Effector CD4-positive, alpha-beta T cell (primary cell): ENCODE measurements around the gene DLX4.
A peak's percentile ranks its signal among the peaks of the same experiment; 100 is the strongest.

ENCODE experiments used
- DNase-seq: peaks from one replicate; pipeline ENCODE4 v3.0.0-alpha.2; 2020

The DLX4 gene

GRCh38 chr17:49989518-49989880, 20.5 kb downstream of the DLX4 start:
- no peak for DNase-seq

GRCh38 chr17:49990331-49990730, 21.3 kb downstream of the DLX4 start:
- DNase-seq = no peak

DNA sequence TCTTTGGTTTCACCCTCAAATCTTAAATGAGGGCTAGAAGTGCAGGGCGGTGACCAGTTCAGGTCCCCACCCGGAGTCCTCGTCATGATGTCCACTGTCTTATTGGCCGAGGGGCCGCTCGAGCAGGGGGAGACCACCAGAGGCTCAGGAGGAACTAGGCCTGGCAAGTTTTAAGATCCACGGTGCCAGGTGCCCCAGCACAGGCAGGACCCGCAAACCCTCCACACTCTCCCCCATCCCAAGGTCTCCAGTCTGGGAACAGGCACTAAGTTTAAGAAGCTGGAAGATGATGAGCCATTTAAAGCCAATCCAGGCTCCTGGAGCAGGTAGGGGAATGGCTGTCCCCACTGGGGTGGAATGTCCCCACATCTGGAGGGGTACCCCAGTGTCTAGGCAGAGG, 21.9 kb downstream of the DLX4 start:
- DNase-seq = no peak

- no peak for DNase-seq
Measured at GRCh38 chr17:49991409-49991808, 22.4 kb downstream of the DLX4 start.

- DNase-seq = no peak
Measured at GRCh38 chr17:49992191-49992932, 23.4 kb downstream of the DLX4 start.

DNA sequence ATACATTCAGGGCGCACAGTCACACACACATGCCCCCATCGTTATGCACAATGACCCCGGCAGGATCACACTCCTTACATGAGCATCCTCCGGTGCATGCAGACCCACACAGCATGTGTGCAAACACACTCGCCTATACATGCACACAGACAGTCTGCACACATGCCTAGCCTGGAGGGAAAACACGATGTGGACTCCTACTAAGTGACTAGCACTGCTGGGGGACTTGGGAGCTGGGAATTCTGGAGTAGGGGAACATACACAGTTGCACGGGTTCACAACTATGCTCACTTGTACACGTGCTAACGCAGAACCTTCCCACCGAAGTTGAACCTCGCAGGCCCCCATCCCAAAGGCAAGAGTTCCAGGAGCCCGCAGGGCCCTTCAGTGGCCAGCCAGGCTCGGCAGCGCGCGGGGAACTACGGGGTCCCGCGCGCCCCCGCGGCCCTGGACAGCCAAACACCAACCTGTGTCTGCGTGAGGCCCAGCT, 24.0 kb downstream of the DLX4 start:
- no peak for DNase-seq

GRCh38 chr17:49993423-49994060, 24.6 kb downstream of the DLX4 start:
- no peak for DNase-seq

DNA sequence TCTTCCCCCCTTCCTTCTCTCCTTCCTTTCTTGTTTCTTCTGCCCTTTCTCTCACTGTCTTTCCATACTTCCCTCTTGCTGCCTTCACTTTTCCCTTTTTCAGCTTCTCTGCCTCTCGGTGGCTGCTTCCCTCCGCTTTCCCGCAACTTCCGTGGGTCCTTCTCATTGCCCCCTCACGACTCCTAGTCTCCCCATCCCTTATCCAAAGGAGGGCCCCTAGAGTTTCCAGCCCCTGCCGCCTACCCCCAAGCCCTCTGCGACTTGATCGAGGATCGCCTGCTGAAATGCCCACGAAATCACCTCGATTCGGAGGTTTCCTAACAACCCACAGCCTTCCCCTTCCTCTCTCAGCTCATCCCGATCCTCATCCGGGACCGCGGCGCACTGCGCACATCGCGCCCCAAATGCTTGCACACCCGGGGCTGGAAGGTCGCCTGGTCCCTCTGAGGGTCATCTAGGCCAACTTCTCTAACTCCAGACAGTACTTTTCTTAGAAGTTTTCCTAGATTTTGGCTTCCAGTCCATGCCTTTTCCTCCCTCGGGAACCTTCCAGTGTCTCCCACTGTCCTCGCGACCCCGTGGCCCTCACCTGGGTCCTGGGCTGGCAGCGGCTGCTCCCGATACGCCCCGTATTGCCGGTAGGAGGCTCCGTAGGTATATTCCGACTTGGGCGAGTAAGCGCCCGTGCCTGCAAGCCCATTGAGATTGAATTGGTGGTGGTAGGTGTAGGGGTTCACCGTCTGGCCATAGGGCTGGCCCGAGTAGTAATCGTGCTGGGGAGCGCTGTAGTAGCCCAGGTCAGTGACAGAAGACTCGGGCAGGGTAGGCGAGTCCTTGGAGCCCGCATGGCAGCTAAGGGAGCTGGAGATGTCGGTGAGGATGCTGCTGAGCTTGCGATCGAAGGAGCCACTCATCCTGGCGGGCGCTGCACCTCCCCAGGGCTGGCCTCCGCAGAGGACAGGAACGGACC, 25.4 kb downstream of the DLX4 start:
- DNase-seq = no peak

GRCh38 chr17:49995055-49995738, 26.2 kb downstream of the DLX4 start, which contains the start of gene DLX3:
DLX3 (minus strand) TSS chr17:49995224; CDS start chr17:49994998, 226 bp downstream.
- no peak for DNase-seq

DNA sequence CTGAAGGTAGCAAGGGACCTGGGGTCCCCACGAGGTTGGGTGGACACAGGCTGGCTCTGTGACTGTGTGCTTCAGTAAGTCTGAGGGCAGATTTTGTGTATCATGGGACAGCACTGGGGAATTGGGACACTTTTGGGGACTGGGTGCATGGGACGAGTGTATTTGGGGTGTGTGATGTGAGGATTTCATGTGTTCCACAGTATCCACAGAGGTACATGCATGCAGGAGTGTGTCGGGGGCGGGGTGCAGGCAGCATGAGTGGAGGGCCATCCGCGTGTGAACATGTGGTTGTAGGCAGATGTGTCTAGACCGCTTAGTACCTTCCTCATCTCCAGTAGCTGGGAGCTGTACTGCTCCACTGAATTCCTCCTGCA, 27.1 kb downstream of the DLX4 start:
- no peak for DNase-seq

GRCh38 chr17:49996495-49997300, 27.7 kb downstream of the DLX4 start:
- DNase-seq = peak; percentile 61

DNA sequence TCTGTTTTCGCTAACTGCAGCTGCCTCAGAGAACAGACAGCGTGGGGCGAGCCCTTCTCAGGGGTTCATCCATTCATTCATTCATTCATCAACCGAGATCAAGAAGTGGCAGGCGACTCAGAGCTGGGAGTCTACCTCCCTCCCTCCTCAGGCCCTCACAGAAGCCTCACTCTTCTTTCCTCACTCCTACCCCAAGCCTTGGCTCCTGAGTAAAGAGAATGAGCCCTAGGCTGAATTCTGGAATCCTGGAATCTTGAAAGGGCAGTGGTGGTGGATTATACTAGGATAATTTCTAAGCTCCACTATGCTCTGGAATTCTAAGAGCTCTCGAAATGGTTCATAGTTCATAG, 28.3 kb downstream of the DLX4 start:
- no peak for DNase-seq

DNA sequence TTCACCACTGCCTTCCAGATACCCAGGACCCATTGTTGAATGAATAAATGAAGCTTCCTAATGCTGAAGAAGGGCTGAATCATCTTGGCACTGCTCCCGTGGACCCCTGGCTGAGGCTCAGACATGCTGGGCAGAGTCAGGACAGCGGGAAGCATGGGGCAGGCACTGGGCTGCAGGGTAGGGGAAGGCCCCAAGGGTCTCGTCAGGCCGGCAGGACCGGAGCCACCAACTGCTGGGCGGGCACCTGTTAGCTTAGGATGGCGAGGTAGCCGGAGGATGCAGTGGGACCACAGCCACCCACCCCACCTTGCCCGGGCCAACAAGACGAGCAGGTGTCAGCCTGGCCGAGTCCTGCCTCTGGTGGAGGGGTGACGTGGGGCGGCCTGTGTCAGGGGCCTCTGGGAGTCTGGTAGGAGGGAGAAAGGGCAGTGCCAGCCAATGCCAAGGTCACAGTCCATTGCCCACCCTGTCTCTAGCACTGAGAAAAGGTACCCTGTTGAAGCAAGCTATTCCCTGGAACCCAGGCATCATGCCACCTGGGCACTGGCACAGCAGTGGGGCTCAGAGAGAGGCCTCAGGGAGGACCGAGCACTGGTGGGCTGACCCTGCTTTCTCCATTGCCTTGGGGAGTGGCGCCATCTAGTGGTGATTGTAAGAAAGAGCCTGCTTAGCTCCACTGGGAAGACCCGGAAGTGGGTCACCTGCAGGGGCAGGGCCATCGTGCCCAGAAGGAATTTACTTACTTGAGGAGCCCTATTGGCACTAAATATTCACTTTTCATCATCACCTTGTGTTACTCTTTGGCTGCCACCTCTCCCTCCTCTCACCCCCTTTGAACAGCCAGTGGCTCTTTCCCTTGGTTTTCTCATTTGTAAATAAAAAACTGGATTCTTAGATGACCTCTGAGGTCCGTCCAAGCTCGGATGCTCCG, 29.0 kb downstream of the DLX4 start:
- peak; percentile 85 for DNase-seq

DNA sequence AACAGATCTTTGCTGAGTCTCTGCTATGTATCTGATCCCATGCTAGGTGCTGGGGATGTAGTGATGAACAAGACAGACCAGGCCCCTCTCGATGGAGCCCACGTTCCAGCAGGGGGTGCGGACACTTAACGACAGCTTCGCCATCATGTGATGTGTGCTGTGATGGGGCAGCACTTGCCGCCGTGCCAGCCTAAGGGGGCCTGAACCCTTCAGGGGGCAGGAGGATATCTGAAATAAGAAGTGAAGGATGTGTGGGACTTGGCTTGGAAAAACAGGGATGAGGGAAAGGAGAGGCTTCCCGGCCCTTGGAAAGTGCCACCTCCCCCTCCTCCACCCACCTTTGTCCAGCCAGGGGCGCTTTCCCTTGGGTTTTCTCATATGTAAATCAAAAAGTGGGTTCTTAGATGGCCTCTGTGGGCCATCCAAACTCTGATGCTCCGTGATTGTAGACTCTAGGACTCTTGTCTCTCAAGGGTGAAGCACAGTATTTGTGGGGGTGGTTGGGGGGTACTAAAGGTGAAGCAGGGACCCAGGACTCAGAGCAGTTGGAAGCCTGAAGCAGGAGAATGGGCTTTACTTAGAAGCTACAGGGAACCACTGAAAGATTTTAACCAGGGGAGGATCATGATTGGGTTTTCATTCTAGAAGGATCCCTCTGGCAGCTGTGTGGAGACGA, 30.0 kb downstream of the DLX4 start:
- no peak for DNase-seq

- no peak for DNase-seq
Measured at GRCh38 chr17:50003911-50004310, 34.9 kb downstream of the DLX4 start.

GRCh38 chr17:50009282-50009681, 40.3 kb downstream of the DLX4 start:
- no peak for DNase-seq

DNA sequence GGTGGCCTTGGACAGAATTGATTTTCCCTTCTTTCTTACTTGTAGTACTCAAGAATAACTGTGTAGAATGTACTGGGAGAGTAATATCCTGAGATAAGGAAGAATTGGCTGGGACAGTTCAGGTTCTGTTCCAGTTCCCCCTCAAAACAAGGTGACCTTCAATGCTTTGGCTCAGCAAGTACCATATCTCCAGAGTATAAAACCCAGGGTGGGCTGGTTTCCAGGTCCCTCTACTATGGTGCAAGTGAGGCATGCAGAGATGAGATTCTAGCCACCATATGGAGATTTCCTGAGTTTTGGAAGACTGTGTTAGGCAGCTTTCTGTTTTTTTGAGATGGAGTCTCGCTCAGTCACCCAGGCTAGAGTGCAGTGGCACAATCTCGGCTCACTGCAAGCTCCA, 44.1 kb downstream of the DLX4 start:
- no peak for DNase-seq

- DNase-seq = no peak
Measured at GRCh38 chr17:50014471-50015088, 45.6 kb downstream of the DLX4 start.

DNA sequence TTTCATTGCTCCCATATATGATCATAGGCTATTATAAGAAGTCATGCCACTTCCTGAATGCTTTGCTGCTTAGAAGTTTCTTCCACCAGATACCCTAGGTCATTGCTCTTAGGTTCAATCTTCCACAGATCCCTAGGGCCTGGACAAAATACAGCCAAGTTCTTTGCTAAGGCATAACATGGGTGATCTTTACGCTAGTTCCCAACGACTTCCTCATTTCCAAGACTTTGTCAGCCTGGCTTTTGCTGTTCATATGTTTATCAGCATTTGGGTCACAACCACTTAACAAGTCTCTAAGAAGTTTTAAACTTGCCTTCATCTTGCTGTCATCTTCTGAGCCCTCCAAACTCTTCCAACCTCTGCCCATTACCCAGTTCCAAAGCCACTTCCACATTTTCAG, 46.2 kb downstream of the DLX4 start:
- DNase-seq = no peak

GRCh38 chr17:50018909-50019308, 49.9 kb downstream of the DLX4 start:
- no peak for DNase-seq
